IPS-11a (cell line): ENCODE measurements around the gene PDE4D.

ENCODE experiments used
- H3K4me3 ChIP-seq: one replicate; pipeline ENCODE4 v1.5.1; 2013; ENCODE audit warnings: low read depth, low read length, control low read depth

PDE4D gene

DNA sequence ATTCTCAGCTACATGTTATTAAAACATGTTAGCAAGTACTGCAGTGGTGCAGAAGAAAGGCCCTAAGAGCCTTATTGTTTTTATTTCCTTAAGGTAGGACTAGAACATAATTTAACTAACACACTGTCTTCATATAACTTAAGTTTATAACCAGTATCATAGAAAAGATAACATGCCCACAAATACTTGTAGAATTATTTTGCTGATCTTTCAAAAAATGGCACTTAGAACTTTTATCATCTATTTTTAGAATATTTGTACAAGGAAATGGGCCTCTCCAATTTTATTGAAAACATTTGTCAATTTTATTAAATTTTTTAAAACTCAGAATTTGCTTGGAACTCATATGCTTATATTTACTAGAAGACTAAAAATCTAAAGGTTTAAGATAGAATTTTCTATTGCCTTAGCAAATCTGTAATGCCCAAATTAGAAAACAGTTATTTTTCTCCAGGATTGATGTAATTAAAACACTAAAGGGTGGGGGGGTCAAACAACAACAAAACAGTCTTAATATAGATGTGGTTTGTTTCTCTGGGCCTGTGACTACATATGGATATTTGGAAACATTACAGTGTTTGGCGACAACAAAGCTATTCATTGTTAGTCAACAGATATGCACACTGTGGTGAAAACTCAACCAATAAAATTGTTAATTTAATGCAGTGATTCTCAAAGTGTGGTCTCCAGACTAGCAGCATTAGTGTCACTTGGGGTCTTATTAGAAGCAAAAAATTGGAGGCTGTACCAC is 360.4 kb downstream of the PDE4D start:
- no peak overlapping the region for H3K4me3 ChIP-seq

- H3K4me3 ChIP-seq = no peak overlapping the region
These were observed 364.3 kb downstream of the PDE4D start for GRCh38 chr5:59529239-59529638.

GRCh38 chr5:59528202-59528862 is 365.2 kb downstream of the PDE4D start:
- H3K4me3 ChIP-seq = no peak overlapping the region

DNA sequence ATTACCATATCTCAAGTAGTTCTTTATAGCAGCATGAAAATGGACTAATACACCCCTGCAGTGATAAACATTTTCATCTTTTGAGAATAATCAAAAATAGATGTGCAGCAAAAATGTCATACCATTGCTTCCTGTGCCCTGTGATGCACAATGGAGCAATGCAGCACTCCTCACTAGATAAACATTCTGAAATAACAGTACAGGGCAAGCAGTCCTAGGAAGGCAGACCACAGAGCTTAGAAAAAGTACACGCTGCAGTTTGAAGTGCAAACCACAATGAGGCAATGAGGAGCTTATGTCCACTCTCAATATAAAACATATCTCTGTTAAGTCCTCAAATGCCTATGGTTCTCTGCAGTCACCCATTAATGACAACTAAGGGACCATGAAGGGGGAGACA is 367.6 kb downstream of the PDE4D start:
- no peak overlapping the region for H3K4me3 ChIP-seq

DNA sequence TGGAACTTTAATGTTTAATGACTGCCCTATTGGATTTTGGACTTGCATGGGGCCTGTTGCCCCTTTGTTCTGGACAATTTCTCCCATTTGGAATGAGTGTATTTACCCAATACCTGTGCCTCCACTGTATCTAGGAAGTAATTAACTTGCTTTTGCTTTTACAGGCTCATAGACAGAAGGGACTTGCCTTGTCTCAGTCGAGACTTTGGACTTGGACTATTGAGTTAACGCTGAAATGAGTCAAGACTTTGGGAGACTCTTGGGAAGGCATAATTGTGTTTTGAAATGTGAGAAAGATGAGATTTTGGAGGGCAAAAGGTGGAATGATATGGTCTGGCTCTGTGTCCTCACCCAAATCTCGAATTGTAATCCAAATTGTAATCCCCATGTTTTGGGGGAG is 368.2 kb downstream of the PDE4D start:
- H3K4me3 ChIP-seq = no peak overlapping the region

- H3K4me3 ChIP-seq = no peak overlapping the region
These were observed 371.2 kb downstream of the PDE4D start for GRCh38 chr5:59522201-59522831.

GRCh38 chr5:59521476-59521875 is 372.1 kb downstream of the PDE4D start:
- H3K4me3 ChIP-seq = no peak overlapping the region

GRCh38 chr5:59519338-59519737 is 374.2 kb downstream of the PDE4D start:
- no peak overlapping the region for H3K4me3 ChIP-seq

- no peak overlapping the region for H3K4me3 ChIP-seq
These were observed 375.5 kb downstream of the PDE4D start for GRCh38 chr5:59517926-59518585.

DNA sequence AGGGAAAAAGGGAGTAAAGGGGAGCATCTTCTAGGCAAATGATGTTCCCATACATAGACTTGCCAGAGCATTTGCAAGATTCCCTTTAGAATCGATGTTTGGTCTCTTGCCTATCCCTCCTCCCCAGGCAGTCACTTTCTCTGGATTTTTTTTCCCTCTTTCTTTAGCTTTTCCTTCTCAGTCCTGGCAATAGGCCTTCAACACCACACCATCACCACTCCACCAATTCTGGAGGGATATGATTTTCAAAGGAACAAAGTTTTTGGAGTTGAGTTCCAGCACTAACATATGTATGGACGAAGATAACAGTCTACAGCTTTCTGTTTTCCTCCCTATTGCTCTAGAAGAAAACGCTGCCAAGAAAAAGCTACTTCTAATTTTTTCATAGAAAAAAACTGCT is 377.4 kb downstream of the PDE4D start:
- H3K4me3 ChIP-seq = no peak overlapping the region

DNA sequence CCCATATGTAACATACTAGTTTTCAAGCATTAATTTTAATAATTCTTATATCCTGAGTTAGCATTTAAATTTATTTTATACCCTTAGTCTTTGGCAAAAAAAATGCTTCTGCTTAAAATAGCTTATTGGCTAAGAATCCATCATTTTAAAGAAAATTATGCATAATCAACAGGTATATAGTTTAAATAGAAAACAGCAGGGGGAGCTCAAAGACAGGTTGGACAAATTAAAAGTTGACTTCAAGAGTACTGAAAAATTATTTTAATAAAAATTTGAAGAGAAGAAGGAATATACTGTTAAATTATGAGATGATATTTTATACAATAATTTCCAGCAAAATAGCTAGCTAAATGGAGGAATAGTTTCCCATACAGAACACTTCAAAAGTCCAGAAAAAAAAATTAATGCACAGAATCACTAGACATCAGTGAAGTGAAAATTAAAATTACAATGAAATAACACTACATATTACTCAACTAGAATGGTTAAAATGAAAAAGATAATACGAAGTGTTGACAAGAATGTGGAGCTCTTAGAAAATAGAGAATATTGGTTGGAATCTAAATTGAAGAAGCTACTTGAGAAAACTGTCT is 387.1 kb downstream of the PDE4D start:
- H3K4me3 ChIP-seq = no peak overlapping the region

GRCh38 chr5:59504043-59504442 is 389.5 kb downstream of the PDE4D start:
- H3K4me3 ChIP-seq = no peak overlapping the region

GRCh38 chr5:59503220-59503619 is 390.3 kb downstream of the PDE4D start:
- H3K4me3 ChIP-seq = no peak overlapping the region

DNA sequence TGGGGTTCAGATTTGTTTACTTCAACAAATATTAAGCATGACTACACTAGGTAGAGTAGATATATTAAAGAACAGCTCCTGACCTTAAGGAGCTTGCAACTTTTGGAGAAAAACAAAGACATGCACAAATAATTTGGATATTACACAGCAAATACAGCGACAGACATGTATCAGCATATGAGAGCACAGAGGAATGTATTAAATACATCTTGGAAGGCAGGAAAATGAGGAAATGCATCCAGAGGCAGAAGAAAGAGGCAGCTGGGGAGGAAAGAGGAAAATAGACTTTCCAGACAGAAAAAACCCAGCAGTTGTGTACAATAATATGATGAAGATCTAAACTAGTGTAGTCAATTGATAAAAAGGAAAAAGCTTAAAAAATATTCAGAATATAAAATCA is 392.2 kb downstream of the PDE4D start:
- no peak overlapping the region for H3K4me3 ChIP-seq

- H3K4me3 ChIP-seq = no peak overlapping the region
These were observed 393.5 kb downstream of the PDE4D start for GRCh38 chr5:59500014-59500413.

GRCh38 chr5:59497207-59497606 is 396.3 kb downstream of the PDE4D start:
- H3K4me3 ChIP-seq = no peak overlapping the region

DNA sequence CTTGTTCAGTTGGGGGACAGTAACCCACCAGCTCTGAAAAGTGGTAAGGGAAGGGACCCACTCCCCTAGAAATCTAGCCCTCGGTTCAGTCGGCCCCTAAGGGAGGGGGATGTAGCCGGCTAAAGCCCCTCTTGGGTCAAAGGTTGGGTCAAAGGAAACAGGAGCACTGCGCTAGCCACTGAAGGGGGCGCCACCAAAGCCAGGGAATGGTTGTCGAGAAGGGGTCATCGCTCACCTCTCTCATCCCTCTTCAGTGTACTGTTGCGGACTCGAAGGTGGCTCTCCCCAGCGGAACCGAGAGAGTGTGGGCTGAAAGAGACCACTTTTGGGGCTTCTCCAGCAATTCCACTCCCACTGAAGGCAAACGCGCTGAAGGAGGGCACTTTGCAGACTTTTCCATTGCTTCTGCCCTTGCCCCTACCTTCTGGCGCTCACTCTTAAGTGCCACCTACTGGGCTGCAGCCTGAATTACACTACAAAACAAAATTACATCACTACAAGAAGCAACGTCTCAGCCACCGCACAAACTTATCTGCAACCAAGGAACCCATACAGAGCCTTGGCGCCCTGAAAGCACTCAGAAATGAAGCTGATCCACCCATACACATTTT is 396.9 kb downstream of the PDE4D start:
- H3K4me3 ChIP-seq = no peak overlapping the region

GRCh38 chr5:59491945-59492344 is 401.6 kb downstream of the PDE4D start:
- no peak overlapping the region for H3K4me3 ChIP-seq

DNA sequence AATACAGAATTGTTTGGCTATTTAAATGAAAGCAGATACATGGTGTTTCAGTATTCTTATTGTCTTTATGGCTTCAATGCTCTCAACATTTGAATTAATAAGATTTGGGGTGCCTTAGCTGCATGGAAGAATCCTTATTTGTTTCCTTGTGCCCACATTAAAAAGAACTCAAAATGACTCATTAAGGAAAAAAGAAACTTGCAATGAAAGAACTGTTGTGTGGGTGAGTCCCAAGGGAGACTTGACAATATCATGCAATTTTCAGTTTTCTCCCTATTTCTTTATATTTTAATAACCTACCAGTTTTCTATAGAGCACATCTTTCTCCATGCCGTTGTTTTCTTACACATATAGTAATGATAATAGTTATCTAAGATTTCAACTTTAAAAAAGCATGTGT is 404.0 kb downstream of the PDE4D start:
- no peak overlapping the region for H3K4me3 ChIP-seq

DNA sequence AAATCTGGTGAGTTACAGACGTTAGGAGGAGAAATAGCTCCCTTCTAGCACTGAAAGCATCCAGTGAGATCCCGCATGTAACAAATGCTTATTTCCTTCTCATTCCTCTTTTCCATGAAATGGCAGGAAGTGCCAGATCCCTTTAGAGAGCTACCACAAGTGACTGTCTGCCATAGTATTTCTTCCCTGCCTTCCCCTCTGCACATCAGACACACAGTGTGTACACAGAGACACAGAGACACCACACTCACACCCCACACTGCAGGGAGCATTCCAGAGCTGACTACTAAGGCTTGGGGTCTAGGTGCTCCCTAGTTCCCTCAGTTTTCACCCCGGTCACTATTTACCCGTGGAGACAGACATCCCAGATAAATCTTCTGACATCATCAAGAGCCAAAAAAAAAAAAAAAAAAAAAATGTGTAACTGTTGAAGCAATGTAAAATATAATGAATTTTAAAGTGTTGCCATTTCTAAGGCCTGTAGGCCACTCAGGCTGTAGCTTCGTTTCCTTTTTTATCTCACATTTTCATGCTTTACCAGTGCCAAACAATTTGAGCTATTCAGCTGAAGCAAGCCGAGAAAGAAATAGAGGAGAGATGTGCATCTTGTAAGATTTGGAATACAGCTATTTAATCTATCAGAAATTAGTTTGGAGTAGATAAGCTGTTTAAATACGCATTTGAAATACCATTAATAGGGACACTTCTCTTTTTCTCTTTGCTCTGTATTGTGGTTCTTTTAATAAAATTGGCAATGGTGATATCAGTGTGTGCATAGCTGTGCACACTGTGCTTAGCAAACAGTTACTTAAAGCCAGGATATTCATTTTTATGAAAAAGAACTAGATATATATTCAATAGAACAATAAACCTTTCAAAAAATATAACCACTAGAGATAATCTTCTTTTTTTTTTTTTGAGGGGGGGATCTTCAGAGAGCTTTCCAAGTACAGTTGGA is 405.5 kb downstream of the PDE4D start:
- no peak overlapping the region for H3K4me3 ChIP-seq
